ENCODE data around the gene CORO7. TPM values are rescaled to one million over a fixed set of nuclear protein-coding genes. Genes with fewer than 3 reads are reported as not detected.

The CORO7 gene
- total RNA-seq, 4 donors from 2014 or later: 46.8 to 330 (median 58.1) TPM

- H3K4me3 ChIP-seq: peak overlapping the region in 2 of 4 donors; percentile 45 to 66
- no peaks in the 10 kb centered on the region for H3K36me3 ChIP-seq
- TF ChIP-seq, protein P1, sequence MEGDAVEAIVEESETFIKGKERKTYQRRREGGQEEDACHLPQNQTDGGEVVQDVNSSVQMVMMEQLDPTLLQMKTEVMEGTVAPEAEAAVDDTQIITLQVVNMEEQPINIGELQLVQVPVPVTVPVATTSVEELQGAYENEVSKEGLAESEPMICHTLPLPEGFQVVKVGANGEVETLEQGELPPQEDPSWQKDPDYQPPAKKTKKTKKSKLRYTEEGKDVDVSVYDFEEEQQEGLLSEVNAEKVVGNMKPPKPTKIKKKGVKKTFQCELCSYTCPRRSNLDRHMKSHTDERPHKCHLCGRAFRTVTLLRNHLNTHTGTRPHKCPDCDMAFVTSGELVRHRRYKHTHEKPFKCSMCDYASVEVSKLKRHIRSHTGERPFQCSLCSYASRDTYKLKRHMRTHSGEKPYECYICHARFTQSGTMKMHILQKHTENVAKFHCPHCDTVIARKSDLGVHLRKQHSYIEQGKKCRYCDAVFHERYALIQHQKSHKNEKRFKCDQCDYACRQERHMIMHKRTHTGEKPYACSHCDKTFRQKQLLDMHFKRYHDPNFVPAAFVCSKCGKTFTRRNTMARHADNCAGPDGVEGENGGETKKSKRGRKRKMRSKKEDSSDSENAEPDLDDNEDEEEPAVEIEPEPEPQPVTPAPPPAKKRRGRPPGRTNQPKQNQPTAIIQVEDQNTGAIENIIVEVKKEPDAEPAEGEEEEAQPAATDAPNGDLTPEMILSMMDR (IDR thresholded peaks at IDR 0.05): no peak
- no peak for TF ChIP-seq POLR2AphosphoS5 (IDR thresholded peaks at IDR 0.05)
- TF ChIP-seq EP300 (IDR thresholded peaks at IDR 0.05; ENCODE audit: low read depth): no peak
- TF ChIP-seq POLR2A (IDR thresholded peaks at IDR 0.05): no peak
- peaks cover 33 to 66% (median 51%) of the 10 kb centered on the region in 4 donors for H3K4me1 ChIP-seq
- 60% methylated on average over 12 of the region's 12 CpGs; no CpG with 5 or more reads in 1 of the 2 donors for whole genome bisulfite sequencing, 2 donors (ENCODE audit: low coverage in 1 of 2)
- H3K9me3 ChIP-seq: no peaks in the 10 kb centered on the region
- H3K27me3 ChIP-seq: peaks cover 45% of the 10 kb centered on the region
- in situ Hi-C loops (cut with MboI; ENCODE audit: low pct_ligation_motif_present in 1 of 4, low pct_unique_long_range_greater_than_20kb in 1 of 4, low sequenced_read_pairs in 3 of 4): no loop called here
- DNase-seq: no peak
- peak overlapping the region; percentile 88 to 97 (median 89) for H3K27ac ChIP-seq
- intact Hi-C loops (cut with DNase I; ENCODE audit: low total_unique reads): no loop called here
Observed at GRCh38 chr16:4317532-4318450, 98.6 kb downstream of the CORO7 start.

- WGBS, 2 donors (ENCODE audit: low coverage in 1 of 2): 33% methylated on average over 20 of the region's 20 CpGs; no CpG with 5 or more reads in 1 of the 2 donors
- H3K27ac ChIP-seq: peak overlapping the region; percentile 88 to 97 (median 89)
- in situ Hi-C loops (cut with MboI; ENCODE audit: low pct_ligation_motif_present in 1 of 4, low pct_unique_long_range_greater_than_20kb in 1 of 4, low sequenced_read_pairs in 3 of 4) (no loop called here), intact Hi-C loops (cut with DNase I; ENCODE audit: low total_unique reads) (no loop called here)
- no peaks in the 10 kb centered on the region for H3K9me3 ChIP-seq
- TF ChIP-seq POLR2AphosphoS5 (IDR thresholded peaks at IDR 0.05) (no peak), EP300 (IDR thresholded peaks at IDR 0.05; ENCODE audit: low read depth) (no peak), POLR2A (IDR thresholded peaks at IDR 0.05) (no peak)
- TF ChIP-seq, protein P1 (IDR thresholded peaks at IDR 0.05): no peak
- H3K4me1 ChIP-seq: peaks cover 33 to 61% (median 51%) of the 10 kb centered on the region in 4 donors
- H3K27me3 ChIP-seq: peaks cover 45% of the 10 kb centered on the region
- H3K36me3 ChIP-seq: no peaks in the 10 kb centered on the region
- peak; percentile 30 for DNase-seq
- peak overlapping the region in 3 of 4 donors; percentile 40 to 66 (median 45) for H3K4me3 ChIP-seq
Observed at GRCh38 chr16:4316864-4317531, 99.4 kb downstream of the CORO7 start.

DNA sequence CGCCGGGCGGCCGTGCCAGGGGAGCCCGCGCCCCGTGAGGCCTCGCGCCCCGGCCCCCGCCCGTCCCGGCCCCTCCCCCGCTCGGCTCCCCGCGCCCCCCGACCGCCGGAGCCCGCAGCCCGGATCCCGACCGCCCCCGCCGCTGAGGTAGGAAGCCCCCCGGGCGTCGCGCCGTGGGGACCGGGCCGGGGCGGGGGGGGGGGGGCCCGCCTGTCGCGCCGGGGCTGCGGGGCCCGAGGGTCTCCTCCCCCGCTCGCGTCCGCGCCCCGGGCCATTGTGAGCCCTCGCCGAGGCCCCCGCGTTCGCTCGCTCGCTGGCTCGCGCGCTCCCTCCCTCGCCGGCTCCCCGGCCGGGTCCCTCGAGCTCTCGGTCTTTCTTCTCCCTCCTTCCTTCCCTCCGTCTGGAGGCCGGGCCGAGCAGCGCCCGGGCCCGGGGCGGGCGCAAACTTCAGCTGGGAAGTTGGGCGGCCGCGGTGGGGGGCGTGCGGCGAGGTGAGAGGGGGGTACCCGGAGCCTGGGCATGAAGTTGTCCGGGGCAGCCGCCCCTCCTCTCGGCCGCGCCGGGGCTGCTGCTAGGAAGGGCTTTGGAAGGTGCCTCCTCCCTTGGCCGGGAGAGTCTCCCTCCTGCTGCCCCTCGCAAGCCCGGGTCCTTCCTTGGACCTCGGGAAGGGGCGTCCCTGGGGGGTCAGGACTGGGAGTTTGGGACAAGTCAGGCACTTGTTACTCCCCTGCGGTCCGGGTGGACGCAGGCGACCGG is 100.1 kb downstream of the CORO7 start:
- TF ChIP-seq EP300 (IDR thresholded peaks at IDR 0.05; ENCODE audit: low read depth) (no peak), POLR2AphosphoS5 (IDR thresholded peaks at IDR 0.05) (no peak), POLR2A (IDR thresholded peaks at IDR 0.05) (no peak)
- TF ChIP-seq, protein P1 (IDR thresholded peaks at IDR 0.05): no peak
- 0 to 5% methylated on average over 4 to 9 of the region's 93 CpGs for WGBS, 2 donors (ENCODE audit: low coverage in 1 of 2)
- peak overlapping the region; percentile 88 to 97 (median 89) for H3K27ac ChIP-seq
- DNase-seq: no peak
- in situ Hi-C loops (cut with MboI; ENCODE audit: low pct_ligation_motif_present in 1 of 4, low pct_unique_long_range_greater_than_20kb in 1 of 4, low sequenced_read_pairs in 3 of 4): no loop called here
- H3K4me1 ChIP-seq: peaks cover 33 to 60% (median 51%) of the 10 kb centered on the region in 4 donors
- intact Hi-C loops (cut with DNase I; ENCODE audit: low total_unique reads): no loop called here
- H3K36me3 ChIP-seq: no peaks in the 10 kb centered on the region
- no peaks in the 10 kb centered on the region for H3K9me3 ChIP-seq
- peak overlapping the region; percentile 40 to 66 (median 45) for H3K4me3 ChIP-seq
- peaks cover 45% of the 10 kb centered on the region for H3K27me3 ChIP-seq

Data from transverse colon (tissue), 4 donors.